Activated T-cell treated with anti-CD3 and anti-CD28 coated beads, Interleukin-2, amount 50 U/mL, for 48 hours (primary cell): ENCODE results near the gene PNLIPRP1.

ENCODE experiments used
- DNase-seq, 2 experiments: peaks; one replicate each; pipeline ENCODE4 v3.0.0-alpha.2; 2020

Gene PNLIPRP1

DNA sequence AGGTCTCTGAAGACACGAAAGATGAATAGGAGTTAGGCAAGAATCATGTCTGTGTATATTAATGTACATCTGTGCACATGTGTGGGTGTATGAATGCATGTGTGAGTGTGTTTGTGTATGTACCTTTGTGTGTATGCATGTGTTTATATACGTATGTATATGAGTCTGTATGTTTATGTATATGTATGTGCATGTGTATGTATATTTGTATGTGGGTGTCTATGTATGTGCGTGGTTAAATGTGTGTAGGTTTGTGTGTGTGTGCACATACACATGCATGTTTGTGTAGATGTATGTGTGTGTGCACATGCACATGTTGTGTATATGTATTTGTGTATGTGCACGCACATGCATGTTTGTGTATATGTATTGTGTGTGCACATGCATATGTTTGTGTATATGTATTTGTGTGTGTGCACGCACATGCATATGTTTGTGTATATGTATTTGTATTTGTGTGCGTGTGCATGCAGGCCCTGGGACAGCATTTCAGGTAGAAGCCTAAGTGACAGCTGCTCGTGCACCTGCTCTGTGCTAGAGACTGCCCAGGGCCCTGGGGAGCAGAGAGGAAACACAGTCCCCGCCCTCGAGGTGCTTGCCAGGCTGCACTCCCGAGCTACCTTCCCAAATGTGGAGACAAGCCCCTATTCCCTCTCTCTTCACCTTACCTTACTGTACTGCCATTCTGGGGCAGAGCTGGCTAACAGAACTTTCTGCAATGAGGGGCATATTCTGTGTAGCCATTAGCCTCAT lies 12.1 kb downstream of the PNLIPRP1 start:
- no peak for DNase-seq

DNA sequence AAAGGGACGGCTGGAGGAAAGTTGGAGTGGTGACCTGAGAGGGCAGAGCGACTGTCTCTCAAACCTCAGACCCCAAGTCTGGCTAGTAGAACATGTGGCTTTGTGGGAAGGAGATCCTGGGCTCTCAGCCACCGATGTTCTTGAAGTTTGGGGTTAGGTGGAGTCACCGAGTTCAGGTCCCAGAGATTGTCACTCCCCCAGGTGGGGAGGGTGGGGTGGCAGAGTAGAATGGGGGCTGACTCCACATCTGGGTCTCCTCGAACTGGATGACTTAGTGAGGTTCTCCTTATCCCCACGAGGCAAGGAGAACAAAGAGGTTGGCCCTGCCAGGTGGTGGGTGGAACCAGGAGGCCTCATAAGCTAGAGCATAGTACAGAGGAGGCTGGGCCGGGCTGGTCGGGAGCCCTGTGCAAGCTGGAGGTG lies 15.3 kb downstream of the PNLIPRP1 start:
- DNase-seq: no peak

DNA sequence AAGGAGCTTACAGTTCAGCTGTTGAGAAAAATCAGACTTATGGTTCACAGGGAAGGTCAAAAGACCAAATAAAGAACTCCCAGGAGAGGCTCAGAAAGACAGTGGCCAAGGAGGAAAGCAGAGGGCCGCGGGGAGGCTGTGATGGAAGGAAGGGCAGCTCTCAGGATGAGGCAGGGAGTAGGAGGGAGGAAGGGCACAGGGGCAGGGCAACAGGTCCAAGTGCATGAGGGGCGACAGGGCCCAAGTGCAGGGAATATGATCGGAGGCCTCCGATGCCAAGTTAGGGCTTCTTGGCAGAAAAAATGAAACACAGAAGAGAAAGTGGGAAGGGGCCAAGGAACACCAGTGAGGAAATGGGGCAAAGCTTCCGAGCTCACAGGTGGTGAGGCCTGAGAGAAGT lies 16.6 kb downstream of the PNLIPRP1 start:
- no peak for DNase-seq

DNA sequence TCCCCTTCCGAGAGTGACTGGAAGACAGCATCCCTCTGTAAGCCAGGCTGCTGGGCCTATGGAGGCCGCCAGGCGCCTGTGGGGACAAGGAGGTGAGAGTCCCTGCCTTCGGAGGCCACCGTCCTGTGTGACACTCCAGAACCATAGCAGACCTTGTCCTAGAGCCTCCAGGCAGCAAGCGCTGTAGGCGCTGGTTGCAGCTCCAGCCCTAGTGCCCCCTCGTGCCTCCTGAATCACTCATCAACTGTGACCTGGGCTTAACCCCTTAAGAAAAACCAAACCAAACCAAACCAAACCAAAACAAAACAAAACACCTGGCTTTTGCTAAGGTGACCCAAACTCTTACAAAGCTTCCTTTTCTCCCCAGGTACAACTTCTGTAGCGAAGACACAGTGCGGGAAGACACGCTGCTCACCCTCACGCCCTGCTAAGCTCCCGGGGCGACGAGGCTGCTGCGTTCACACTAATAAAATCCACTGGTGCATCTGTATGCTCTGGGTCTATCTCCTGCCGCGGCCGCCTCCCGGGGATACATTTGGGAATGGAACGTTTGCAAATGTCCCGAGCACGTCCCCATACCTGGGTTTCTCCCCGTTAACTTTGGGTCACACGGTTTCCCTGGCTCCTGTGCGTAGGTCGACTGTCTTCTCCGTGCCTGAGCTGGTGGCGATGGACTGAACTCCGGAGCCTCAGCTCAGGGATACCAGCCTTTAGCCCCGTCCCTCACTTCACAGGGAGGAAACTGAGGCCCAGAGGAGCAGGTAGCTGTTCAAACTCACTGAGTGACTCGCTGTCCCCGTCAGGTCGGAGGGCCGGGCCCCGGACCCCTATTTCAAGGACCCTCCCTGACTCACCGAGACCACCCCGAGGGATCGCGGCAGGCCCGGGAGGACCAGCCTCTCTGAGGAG lies 18.2 kb downstream of the PNLIPRP1 start:
- DNase-seq: no peak

DNA sequence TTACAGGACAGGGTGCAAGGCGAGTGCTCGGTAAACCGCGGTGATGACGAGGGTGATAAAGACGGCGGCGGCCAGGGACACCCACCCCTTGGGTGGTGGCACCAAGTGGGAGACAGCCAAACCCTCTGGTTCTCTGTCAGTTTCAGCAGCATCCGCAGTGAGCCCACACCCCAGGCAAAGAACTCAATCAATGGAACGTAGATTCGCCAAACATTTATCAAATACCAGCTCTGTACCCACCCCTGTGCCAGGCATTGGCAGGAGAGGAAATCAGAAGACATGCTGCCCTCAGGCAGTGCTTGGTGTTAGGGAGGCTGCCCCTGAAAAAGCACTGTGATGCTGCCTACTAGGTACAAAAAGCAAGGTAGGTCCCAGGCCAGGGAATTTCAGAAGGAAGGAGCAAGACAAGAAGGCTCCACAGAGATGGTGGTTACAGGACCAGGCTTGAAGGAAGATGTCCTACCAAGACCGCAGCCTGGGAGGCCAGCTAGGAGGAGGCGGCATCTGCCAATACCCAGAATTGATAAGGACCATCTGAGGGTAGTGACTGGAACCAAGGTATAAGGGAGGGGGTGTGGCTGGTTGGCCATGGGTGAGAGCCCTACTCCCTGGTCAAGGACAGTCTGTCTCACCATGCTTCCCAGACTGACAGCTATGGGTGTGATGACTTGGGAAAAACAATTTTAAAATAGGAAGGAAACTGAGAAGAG lies 19.8 kb downstream of the PNLIPRP1 start:
- no peak for DNase-seq

DNA sequence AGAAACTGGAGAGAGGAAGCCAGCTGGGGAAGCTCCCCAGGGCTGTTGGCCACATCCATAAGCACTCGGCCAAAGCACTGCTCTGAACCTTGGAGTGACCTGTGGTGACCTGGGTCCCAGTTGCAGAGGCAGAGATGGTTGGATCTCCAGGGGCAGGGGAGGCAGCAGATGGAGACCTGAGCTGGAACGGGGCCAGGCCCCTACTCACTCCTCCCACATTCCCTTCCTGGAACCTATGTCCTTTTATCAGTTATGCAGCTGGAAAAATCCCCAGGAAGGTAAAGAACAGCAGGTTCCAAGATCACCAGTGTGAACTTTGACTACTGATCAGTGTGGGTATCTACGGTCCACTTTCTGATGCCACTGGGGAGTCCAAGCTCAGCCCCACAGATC lies 20.4 kb downstream of the PNLIPRP1 start:
- no peak for DNase-seq

DNA sequence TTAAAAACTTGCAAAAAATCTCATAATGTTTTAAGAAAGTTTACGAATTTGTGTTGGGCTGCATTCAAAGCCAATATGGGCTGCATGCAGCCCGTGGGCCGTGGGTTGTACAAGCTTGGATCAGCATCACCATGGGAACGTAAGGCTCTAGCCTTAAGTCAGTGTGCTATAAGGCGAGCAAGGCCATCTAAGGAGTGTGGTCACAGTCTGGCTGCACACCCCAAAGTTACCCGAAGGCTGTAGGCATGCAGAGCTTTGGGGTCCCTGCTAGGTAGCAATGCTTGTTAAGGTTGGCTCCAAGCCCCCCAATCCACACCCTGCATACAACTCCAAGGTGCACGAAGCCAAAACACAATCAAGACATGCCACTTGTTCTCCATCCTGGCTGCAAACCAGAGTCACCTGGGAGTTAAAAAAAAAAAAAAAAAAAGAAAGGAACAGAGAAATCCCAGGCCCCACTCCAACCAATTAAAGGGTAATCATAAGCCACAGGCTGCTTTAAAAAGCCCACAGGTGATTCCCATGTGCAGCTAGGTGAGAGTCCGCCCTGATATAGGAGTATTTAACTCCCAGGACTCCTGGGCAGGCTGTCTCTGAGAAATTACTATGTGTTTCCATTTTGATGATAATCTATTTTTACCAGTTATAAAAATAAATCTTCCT lies 21.5 kb downstream of the PNLIPRP1 start:
- no peak for DNase-seq

DNA sequence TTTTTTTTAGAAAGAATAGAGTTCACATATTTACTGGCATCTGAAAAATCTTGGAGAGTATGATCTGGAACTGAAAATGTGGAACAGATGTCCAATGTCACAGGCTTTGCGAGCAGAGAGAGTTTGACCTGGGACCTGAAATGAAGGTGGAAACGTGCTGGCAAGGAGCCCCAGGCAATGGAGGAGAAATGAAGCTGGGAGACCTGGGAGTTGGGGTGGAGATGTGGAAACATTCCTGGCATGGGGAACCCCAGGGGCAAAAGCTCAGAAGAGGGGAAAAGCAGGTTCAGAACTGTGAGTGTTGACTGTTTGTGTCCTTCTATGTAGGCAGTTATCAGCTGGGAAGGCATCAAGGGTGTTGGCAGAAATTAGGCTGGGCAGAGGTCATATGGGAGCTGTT lies 22.7 kb downstream of the PNLIPRP1 start:
- no peak for DNase-seq

DNA sequence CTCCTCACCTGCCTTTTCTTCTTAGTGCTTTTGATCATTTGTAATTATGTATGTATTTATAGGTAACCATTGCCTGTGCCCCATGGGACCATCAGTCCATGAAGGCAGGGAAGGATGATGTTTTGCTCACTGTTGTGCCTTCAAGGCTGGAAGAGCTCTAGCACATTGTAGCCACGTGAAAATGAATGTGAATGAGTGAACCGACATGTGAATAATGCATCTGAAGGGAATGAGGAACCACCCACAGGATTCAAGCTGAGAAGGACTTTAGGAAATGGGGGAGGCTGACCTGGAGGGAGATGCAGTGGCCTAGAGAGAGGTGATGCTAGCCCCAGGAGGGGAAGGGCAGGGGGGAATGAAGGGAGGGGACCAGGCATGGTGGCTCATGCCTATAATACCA lies 24.0 kb downstream of the PNLIPRP1 start:
- no peak for DNase-seq

DNA sequence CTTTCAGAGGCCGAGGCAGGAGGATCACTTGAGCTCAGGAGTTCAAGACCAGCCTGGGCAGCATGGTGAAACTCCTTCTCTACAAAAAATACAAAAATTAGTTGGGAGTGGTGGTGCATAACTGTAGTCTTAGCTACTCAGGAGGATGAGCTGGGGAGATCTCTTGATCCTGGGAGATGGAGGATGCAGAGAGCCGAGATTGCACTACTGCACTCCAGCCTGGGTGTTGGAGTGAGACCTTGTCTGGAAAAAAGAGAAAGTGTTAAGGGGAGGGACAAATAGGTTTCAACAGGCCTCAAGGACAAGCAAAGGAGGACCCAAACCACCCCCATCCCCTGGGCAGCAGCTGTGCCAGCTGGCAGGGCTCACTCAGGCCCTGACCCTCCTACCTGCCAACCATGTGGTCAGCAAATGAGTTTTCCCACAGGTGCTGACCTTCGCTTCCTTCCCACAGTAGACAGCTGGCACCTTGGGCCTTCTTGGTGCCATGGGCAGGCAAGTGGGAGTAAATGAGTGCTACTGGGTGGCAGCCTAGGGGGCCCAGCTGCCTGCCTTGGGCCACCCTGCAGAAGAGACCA lies 24.5 kb downstream of the PNLIPRP1 start:
- DNase-seq: no peak

DNA sequence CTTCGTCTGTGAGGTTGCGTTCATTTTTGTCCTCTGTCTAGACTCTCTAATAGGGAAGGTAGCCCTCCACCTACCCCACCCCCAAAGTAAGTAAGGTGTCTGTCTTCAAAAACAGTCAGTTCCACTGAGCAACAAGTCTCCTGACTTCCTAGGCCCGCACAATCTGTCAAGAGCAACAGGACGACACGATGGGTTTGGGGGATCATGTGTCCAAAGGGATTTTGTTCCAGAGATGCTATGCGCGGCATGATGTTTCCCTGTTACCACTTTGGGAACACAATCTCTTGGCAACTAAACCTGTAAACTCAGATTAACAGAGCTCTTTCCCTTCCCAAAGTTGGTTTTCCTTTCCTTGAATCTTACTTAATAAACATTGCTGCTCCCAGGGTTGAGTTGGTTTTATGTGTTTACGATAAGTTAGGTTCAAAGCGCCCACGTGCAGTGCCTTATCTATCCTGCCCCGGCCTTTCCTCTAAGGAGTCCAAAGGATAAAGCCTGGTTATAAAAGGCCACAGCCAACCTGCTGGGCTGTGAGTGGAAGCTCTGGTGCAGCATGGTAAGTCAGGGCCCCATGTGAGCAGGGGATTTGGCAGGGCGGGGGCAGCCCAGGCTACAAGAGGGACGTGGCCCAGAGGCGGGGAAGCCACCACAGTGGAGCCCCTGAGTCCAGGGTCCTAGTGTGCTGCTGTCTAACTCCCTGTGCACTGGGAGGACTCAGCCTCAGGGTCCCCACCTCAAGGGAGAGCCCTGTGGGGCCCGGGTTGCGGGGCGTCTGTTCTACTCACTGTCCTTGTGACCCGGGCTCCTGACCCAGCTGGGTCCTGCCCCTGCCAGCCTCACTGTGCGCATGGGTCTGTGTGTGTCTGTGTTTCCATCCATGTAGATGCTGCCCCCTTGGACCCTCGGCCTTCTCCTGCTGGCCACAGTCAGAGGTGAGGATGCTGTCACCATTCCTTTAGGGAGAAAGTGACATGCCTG lies 30.0 kb downstream of the PNLIPRP1 start, which contains the start of gene PNLIPRP2:
TSS of gene PNLIPRP2 (plus strand) at position 531 of the 978 bp plus-strand sequence.
- DNase-seq: no peak

DNA sequence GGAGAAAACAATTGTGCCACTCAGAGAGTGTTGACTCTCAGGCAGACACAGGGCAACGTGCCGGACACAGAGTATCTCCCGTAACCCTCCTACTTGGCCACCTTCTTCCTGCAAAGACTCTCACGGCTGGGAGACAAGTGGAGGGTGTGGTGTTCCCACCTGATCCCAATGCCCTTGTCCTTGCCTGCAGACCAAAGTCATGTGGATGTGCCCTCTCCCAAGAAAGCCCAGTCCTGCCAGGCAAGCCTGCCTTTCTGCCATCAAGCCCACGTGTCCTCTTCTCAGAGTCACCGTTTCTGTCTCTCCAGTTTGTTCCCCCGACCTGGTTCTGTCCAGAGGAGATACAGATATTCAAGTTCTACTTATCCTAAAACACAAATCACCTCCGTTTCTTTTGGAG lies 30.7 kb downstream of the PNLIPRP1 start:
- DNase-seq: no peak

DNA sequence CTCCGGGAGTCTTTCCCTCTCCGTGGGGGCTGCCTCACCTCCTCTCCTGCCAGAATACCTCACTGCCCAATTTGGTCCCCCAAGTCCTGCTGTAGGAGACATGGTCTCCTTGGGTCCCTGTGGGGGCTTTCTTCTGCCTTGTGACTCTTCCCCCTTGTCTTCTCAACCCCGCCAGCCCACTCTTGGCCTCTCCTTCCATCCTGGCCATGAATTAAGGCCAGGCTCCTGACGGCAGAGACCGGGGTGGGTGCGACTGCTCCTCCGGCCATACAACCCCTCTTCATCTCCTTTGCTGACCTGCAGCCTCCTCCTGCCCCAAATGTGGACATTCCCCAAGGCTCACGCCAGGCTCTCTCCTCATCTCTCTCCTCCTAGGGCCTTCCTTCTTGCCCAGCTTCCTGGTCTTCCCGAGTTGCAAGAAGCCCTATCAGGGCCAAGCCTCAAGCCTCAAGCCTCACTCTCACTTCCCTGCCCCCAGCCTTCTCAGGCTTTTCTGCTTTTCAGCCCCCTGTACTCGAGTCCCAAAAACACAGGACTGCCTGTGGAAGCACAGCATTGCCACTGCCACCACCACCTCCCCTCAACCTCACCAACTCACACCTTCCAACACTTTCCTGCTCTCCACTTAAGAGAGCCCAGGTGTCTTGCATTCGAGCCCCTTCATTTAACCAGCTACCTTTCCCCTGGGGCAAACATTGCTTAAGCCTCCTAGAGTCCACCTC lies 31.3 kb downstream of the PNLIPRP1 start:
- DNase-seq: no peak

DNA sequence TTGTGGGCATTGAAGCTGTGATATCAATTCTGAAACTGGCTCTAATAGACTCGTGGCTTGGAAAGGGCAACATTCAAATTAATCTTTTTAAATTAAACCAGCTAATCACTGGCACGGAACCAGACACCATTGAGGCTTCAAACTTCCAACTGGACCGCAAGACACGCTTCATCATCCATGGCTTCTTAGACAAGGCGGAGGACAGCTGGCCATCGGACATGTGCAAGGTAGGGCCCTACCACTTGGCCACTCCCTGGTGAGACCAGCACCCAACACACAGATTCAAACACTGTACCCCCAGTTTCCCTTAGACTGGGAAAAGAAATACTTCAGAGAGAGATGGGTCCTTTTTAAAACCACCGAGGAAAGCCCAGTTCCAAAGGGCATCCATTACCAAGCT lies 35.1 kb downstream of the PNLIPRP1 start:
- no peak for DNase-seq

DNA sequence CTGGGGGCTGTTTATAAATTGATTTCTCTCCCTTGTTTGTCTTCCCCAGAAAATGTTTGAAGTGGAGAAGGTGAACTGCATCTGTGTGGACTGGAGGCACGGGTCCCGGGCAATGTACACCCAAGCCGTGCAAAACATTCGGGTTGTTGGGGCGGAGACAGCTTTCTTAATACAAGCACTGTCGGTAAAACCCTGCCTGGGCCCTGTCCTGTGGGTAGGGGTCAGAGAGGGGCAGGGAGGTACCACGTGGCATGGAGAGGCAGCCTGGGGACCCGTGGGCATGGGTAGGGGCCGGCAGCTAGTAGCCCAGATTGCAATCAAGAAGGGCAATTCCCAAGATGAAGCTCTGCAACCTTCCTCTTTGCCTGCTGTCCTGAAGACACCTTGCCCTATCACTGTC lies 36.1 kb downstream of the PNLIPRP1 start:
- no peak for DNase-seq

DNA sequence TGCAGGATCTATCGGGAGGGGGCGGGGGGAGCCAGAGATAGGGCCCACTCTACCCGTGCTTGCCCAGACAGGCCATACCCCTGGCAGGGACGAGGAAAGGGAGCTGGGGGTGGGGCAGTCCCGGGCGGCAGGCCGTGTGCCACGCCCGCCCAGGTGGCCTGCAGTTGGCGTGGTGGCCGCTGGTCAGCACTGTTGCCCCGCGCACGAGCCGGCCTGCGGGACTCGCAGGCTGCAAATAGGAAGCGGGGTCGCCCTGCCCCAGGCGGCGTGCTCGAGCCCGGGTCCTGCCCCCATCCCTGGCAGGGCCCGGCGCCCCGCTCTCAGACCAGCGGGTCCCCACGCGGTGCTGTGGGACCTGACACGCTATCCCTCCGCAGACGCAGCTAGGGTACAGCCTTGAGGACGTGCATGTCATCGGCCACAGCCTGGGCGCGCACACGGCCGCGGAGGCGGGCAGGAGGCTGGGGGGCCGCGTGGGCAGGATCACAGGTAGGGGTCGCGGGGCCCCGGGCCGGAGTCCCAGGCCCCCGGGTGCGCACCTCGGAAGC lies 36.7 kb downstream of the PNLIPRP1 start:
- DNase-seq: no peak

DNA sequence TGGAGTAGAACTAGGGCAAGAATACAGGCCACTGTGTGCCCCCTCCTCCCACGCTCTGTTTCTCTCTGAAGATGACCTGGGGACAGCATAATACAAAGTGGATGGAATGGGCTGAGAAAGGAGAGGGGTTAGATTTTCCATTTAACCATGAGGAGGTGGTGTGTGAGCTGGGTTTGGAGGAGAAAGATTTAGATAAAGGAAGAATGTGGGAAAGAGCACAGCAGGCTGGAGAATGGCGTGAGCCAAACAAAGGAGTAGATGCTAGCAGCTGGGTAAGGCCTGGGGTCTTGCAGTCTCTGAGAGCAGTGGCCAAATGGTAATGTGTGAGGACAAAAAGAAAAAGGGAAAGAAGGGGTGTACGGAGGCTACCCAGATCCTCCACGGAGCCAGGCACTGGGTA lies 38.6 kb downstream of the PNLIPRP1 start:
- no peak for DNase-seq

DNA sequence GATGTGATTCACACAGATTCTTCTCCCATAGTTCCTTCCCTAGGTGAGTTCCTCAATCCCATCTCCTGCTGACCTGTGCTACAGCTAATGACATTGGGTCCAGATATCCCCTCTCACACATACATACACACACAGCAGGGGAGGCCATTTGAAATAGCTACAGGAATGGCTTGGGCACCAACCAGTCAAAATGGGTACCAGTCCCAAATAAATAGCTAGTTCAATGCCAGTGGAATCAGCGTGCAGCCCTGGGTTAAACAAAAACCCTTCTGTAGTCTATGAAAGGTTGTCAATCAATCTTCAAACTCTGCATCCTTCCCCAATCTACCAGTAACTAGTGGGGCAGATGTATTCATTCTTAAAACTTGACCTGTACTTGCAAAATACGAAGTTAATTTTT lies 39.3 kb downstream of the PNLIPRP1 start:
- DNase-seq: no peak

DNA sequence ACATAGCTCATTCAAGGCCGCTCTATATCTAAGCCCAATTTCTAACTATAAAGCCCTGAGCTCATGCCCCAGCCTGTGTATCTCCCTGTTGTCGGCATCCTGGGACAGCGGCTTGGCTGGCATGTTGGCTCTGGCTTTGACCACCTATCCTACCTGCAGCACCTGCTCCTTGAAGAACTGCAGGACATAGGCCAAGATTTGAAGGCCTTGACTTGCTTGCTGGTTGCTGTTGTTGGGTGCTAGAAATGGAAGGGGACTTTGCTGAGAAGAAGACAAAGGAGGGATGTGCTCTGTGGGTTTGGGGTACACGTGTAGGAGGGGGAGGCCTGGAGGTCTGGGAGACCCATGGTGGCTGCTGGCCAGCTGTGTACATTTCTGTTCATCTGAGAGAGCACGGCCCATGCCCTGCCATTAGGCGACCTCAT lies 41.1 kb downstream of the PNLIPRP1 start:
- DNase-seq: no peak

DNA sequence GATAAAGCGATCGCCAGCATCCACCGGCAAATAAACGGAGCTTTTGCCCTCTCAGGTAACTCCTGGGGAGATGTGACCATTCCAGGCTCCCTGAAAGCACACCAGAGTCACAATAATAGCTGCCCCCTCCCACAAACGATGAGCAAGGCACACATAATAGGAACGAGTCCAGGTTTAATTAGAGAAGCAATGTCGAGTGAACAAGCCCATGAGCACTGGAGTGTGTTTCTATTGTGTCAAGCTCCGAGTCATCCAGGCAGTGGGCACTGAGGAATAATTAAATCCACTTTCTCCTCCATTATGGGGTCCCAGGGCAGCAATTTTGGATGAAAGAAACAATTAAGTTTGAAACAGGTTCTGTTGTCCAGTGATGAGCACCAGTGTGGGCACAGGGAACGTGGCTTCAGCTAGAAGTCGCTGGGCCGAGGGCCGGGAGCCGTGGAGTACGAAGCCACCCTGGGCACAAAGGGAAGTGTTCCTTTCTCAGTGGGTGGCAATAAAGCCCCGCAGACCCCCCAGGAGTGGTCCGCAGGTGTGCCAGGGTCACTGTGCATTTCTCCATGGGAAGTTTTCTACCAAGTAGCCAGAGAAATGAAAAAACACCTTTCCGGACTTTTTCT lies 41.9 kb downstream of the PNLIPRP1 start:
- DNase-seq: no peak
